B cell (primary cell): ENCODE results near the gene THSD7B.

ENCODE experiments used
- EZH2 ChIP-seq: IDR thresholded peaks from 2 replicates; pipeline ENCODE4 v1.6.1; 2012; ENCODE audit warnings: borderline replicate concordance, low read depth, mild to moderate bottlenecking, moderate library complexity, low read length; ENCODE audit not compliant: insufficient read depth, poor library complexity, severe bottlenecking
- TF ChIP-seq, protein P1 (sequence below): fragments of 200-600 bp; IDR thresholded peaks from one replicate; pipeline ENCODE4 v1.8.0; 2022; ENCODE audit warnings: antibody characterized with exemption, mild to moderate bottlenecking

DNA sequence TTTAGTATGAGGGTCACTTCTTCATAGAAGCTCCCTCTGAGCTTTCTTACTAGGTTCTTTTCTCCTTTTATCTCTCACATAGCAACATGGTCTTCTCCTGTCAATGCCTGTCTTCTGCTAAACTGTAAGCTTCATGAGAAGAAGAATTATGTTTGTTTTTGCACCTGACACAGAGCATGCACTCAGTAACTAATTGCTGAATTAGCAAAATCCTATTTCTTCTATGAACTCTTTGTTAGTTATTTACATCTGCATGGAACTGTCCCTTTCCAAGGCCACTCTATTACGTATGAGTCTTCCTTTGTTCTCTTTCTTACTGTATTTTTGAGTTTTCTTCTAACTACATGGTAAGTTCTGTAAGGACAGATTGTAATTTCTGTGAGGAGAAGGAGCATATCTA lies 63.4 kb downstream of the THSD7B start:
- TF ChIP-seq, protein P1, sequence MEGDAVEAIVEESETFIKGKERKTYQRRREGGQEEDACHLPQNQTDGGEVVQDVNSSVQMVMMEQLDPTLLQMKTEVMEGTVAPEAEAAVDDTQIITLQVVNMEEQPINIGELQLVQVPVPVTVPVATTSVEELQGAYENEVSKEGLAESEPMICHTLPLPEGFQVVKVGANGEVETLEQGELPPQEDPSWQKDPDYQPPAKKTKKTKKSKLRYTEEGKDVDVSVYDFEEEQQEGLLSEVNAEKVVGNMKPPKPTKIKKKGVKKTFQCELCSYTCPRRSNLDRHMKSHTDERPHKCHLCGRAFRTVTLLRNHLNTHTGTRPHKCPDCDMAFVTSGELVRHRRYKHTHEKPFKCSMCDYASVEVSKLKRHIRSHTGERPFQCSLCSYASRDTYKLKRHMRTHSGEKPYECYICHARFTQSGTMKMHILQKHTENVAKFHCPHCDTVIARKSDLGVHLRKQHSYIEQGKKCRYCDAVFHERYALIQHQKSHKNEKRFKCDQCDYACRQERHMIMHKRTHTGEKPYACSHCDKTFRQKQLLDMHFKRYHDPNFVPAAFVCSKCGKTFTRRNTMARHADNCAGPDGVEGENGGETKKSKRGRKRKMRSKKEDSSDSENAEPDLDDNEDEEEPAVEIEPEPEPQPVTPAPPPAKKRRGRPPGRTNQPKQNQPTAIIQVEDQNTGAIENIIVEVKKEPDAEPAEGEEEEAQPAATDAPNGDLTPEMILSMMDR: no peak
- no peak for TF ChIP-seq EZH2
